GM21576 (cell line): ENCODE data around the gene CHMP1B.

Source experiments
- ATAC-seq: cut with Tn5 transposase; IDR thresholded peaks from one replicate; pipeline ENCODE4 v1.9.1; 2021; ENCODE audit warnings: mild to moderate bottlenecking, moderate library complexity; ENCODE audit not compliant: unreplicated experiment

The CHMP1B gene

DNA sequence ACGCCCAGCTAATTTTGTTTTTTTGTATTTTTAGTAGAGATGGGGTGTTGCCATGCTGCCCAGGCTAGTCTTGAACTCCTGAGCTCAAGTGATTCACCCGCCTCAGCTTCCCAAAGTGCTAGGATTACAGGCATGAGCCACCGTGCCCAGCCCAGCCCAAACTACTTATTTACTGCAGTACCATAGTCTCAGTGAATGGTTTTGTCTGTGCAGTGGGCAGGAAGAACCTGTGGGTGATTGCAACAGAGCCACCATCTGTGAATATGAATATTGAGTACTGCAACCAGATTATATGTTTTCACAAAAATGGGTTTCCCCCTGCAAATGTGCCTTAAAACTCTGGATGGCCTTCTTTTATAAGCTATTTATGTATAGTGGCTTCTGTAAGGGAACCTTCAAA is 47.9 kb downstream of the CHMP1B start:
- no peak for ATAC-seq

GRCh38 chr18:11901826-11902438 is 50.7 kb downstream of the CHMP1B start:
- no peak for ATAC-seq

- no peak for ATAC-seq
Observed at GRCh38 chr18:11902522-11903292, 51.5 kb downstream of the CHMP1B start.
